ENCODE data around the gene DPYSL4.

The DPYSL4 gene

GRCh38 chr10:132179551-132180392, 7.0 kb upstream of the DPYSL4 start:
- no peak for DNase-seq

- no peak for DNase-seq
Observed at GRCh38 chr10:132180736-132181135, 6.0 kb upstream of the DPYSL4 start.

- no peak for DNase-seq
Observed at GRCh38 chr10:132181691-132182425, 4.9 kb upstream of the DPYSL4 start.

GRCh38 chr10:132182591-132182990, 4.2 kb upstream of the DPYSL4 start:
- no peak for DNase-seq

GRCh38 chr10:132183046-132183445, 3.7 kb upstream of the DPYSL4 start:
- DNase-seq: no peak

- DNase-seq: no peak
Observed at GRCh38 chr10:132184816-132185593, 1.7 kb upstream of the DPYSL4 start.

GRCh38 chr10:132185601-132186487, 904 bp upstream of the DPYSL4 start:
- DNase-seq: peak; percentile 47 to 60

GRCh38 chr10:132187430-132188138, 836 bp downstream of the DPYSL4 start:
- peak in 1 of 2 donors; percentile 22 for DNase-seq

GRCh38 chr10:132188331-132188730, 1.6 kb downstream of the DPYSL4 start:
- no peak for DNase-seq

GRCh38 chr10:132189016-132189415, 2.3 kb downstream of the DPYSL4 start:
- DNase-seq: no peak

- DNase-seq: no peak
Observed at GRCh38 chr10:132189810-132190422, 3.2 kb downstream of the DPYSL4 start.

- no peak for DNase-seq
Observed at GRCh38 chr10:132192076-132192975, 5.6 kb downstream of the DPYSL4 start.

- DNase-seq: no peak
Observed at GRCh38 chr10:132192991-132193665, 6.4 kb downstream of the DPYSL4 start.

GRCh38 chr10:132193907-132194552, 7.3 kb downstream of the DPYSL4 start:
- peak in 1 of 2 donors; percentile 32 for DNase-seq

GRCh38 chr10:132194726-132195125, 8.0 kb downstream of the DPYSL4 start:
- no peak for DNase-seq

GRCh38 chr10:132195366-132196075, 8.8 kb downstream of the DPYSL4 start:
- no peak for DNase-seq

GRCh38 chr10:132196178-132197113, 9.7 kb downstream of the DPYSL4 start:
- DNase-seq: no peak

Data from stimulated activated CD4-positive, alpha-beta T cell treated with anti-CD3 and anti-CD28 coated beads, Interleukin-2, amount 100 ng/mL, for 24 hours (primary cell).